ENCODE results near the gene POTEM. TPM values are rescaled to one million over a fixed set of nuclear protein-coding genes. Genes with fewer than 3 reads are reported as not detected.
"Not testable (repeated sequence)": the region's sequence is repeated elsewhere in the genome, so short reads cannot be mapped to it uniquely, and the experiment has no call there.

POTEM gene
- not detected in 2 replicates for total RNA-seq (2014; rRNA removed; shearing (Covaris generic))

- not testable (repeated sequence) for H3K36me3 ChIP-seq
Observed at GRCh38 chr14:18967134-18967533, at the start of gene POTEM. TSS of gene POTEM (plus strand) at chr14:18967434. CDS start at chr14:18967486, 52 bp downstream.

DNA sequence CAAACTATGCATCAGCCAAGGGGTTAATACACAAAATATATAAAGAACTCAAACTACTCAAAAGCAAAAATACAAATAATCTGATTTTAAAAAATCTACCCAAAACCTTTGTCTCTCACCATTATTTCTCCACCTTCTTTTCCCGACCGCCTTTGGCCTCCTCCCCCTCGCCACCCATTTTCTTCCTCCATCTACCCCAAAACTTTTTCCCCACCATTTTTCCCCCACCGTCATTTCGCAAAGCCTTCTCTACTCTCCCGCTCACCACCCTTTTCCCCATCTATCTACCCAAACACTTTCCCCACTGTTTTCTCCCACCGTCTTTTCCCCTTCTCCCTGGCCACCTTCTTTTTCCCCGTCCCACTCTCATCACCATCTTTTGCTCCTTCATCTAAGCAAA lies 48.9 kb upstream of the POTEM start:
- not testable (repeated sequence) for H3K27me3 ChIP-seq; H3K4me1 ChIP-seq; H3K27ac ChIP-seq; H3K36me3 ChIP-seq; DNase-seq; H3K9me3 ChIP-seq (replicated peaks); H3K4me3 ChIP-seq

More at GRCh38 chr14:18967134-18967533, at the start of gene POTEM:
- not testable (repeated sequence) for H3K27ac ChIP-seq; H3K4me1 ChIP-seq; H3K27me3 ChIP-seq; H3K9me3 ChIP-seq (replicated peaks); H3K4me3 ChIP-seq; DNase-seq

DNA sequence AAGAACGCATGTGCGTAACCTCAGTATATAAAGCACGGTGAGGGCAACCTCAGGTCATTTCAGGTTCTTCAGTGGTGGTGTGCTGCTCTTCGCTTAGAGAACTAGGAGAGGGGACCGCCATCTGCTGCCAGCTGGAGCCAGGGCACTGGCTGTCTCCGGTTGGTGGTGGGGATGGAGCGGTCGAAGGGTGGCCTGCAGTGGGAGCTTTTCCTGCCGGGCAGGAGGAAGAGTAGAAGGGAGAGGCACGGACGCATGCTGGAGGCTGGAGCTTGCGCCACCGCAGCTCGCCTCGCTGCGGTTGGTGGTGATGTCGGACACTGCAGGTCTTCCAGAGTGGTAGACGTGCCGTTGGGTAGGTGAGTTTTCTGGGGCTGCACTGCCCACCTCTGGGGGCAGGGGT lies 47.2 kb upstream of the POTEM start:
- not testable (repeated sequence) for H3K9me3 ChIP-seq (replicated peaks); H3K4me3 ChIP-seq; H3K4me1 ChIP-seq; H3K36me3 ChIP-seq; H3K27me3 ChIP-seq; H3K27ac ChIP-seq; DNase-seq

- H3K27me3 ChIP-seq; H3K36me3 ChIP-seq; H3K27ac ChIP-seq; DNase-seq; H3K9me3 ChIP-seq (replicated peaks); H3K4me3 ChIP-seq; H3K4me1 ChIP-seq: not testable (repeated sequence)
Observed at GRCh38 chr14:18921055-18921701, 46.1 kb upstream of the POTEM start.

- H3K4me3 ChIP-seq; DNase-seq; H3K27ac ChIP-seq; H3K9me3 ChIP-seq (replicated peaks); H3K27me3 ChIP-seq; H3K36me3 ChIP-seq; H3K4me1 ChIP-seq: not testable (repeated sequence)
Observed at GRCh38 chr14:18936848-18937247, 30.4 kb upstream of the POTEM start.

DNA sequence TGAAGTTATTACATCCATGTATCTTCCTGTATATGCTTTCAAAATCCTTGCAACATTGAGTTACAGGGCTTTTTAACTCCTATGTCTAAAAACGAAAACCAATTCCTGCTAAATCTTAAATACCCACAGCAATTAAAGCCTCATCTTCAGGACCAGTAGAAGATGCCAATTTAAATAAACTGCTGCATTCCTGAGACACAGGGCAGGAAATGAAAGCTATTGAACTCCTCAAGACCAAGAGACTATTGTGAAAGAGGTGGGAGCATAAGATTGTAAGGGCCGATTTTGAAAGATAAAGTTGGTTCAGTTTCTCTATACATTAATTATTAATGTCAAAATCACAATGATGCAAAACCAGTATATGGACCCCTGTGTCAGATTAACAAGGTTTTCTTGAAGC lies 28.5 kb upstream of the POTEM start:
- DNase-seq; H3K27me3 ChIP-seq; H3K4me3 ChIP-seq; H3K36me3 ChIP-seq; H3K4me1 ChIP-seq; H3K27ac ChIP-seq; H3K9me3 ChIP-seq (replicated peaks): not testable (repeated sequence)

DNA sequence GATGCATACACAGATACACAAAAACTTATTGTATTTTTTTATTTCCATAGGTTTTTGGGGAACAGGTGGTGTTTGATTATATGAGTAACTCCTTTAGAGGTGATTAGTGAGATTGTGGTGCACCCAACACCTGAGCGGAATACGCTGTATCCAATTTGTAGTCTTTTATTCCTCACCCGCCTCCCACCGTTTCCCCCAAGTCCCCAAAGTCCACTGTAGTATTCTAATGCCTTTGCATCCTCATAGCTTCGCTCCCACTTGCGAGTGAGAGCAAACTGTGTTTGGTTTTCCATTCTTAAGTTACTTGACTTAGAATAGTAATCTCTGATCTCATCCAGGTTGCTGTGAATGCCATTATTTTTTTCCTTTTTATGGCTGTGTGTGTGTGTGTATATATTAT lies 17.3 kb upstream of the POTEM start:
- not testable (repeated sequence) for H3K27me3 ChIP-seq; DNase-seq; H3K4me3 ChIP-seq; H3K9me3 ChIP-seq (replicated peaks); H3K27ac ChIP-seq; H3K4me1 ChIP-seq; H3K36me3 ChIP-seq

GRCh38 chr14:18953085-18953484 lies 14.1 kb upstream of the POTEM start:
- H3K27ac ChIP-seq; H3K4me3 ChIP-seq; H3K4me1 ChIP-seq; H3K9me3 ChIP-seq (replicated peaks); H3K27me3 ChIP-seq; H3K36me3 ChIP-seq; DNase-seq: not testable (repeated sequence)

DNA sequence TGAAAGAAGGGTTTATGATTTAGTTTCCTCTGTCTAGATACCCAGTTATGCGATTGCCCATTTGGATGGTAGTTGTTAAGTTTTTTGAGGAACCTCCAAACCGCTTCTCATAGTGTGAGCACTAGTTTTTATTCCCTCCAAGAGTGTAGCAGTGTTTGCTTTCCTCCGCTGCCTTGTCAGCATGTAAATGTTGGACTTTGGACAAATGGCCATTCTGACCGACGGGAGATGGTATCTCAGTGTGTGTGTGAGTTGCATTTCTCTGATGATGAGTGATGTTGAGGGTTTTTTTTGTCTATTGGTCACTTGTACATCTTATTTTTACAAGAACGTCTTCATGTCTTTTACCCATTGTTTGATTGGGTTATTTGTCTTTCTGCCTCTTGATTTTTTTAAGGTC lies 11.4 kb upstream of the POTEM start:
- H3K4me1 ChIP-seq; DNase-seq; H3K9me3 ChIP-seq (replicated peaks); H3K27me3 ChIP-seq; H3K27ac ChIP-seq; H3K4me3 ChIP-seq; H3K36me3 ChIP-seq: not testable (repeated sequence)

DNA sequence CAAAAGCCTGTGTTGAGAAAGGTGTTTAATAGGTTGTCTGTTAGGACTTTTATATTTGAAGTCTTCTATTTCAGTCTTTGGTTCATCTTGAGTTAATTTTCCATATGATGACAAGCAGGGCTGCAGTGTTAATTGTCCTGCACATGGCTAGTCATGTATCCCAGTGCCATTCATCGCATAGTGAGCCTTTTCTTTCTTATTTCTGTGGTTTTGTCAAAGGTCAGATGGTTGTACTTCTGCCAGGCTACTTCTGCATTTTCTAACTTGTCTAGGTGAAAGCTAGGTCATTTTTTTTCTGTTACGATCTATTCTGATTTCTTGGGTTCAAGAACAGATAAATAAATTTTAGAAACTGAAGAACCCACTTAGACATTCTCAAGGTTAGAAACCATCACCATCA lies 5.7 kb upstream of the POTEM start:
- DNase-seq, result not testable (repeated sequence)

DNA sequence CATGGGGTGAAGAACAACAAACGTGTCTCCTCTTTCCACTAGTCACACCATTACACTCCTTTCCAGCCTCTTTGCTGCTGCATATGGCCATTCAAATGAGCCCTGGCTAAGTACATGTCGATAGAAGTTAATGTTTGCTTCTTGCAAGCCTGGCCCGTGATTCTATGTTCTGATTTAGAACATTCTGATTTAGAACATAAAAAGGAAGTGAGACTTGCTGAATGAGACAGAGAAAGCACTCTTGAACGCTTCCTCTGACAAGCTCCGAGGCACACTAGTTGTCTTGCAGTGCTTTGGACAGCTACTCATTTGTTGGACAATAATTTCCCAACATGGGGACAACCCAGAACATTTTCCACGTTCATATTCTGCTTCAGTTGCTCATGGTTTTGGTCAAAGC lies 5.1 kb upstream of the POTEM start:
- not testable (repeated sequence) for H3K27ac ChIP-seq; H3K4me3 ChIP-seq; H3K27me3 ChIP-seq; H3K9me3 ChIP-seq (replicated peaks); H3K36me3 ChIP-seq; H3K4me1 ChIP-seq; DNase-seq

More for the DNA sequence above, 5.7 kb upstream of the POTEM start:
- H3K27ac ChIP-seq; H3K4me1 ChIP-seq; H3K9me3 ChIP-seq (replicated peaks); H3K36me3 ChIP-seq; H3K4me3 ChIP-seq; H3K27me3 ChIP-seq: not testable (repeated sequence)

DNA sequence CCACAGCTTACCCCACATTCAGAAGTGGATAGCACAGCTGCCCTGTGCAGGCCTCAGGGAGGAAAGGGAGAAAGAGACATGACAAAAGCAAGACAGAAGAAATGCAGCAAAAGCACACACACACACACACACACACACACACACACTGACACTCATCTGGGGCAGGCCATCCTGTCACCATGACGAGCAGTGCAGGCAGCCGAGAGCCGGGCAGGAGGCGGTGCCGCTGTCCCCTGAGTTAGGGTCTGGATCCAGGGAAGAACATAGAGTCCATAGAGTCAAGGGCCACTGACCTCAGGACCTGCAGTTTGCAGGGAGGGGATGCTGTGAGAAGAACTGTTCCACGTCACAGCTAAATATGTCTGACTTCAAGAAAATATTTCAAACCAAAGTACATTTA lies 4.0 kb upstream of the POTEM start:
- not testable (repeated sequence) for DNase-seq

GRCh38 chr14:18964878-18965277 lies 2.4 kb upstream of the POTEM start:
- H3K9me3 ChIP-seq (replicated peaks); DNase-seq; H3K4me3 ChIP-seq: not testable (repeated sequence)

More for the DNA sequence above, 4.0 kb upstream of the POTEM start:
- H3K36me3 ChIP-seq; H3K4me3 ChIP-seq; H3K27me3 ChIP-seq; H3K9me3 ChIP-seq (replicated peaks); H3K27ac ChIP-seq; H3K4me1 ChIP-seq: not testable (repeated sequence)

GRCh38 chr14:19002566-19002965 lies 35.3 kb downstream of the POTEM start:
- not testable (repeated sequence) for H3K27ac ChIP-seq; H3K36me3 ChIP-seq; H3K4me3 ChIP-seq; H3K27me3 ChIP-seq; DNase-seq; H3K9me3 ChIP-seq (replicated peaks); H3K4me1 ChIP-seq

More at GRCh38 chr14:18964878-18965277, 2.4 kb upstream of the POTEM start:
- H3K27ac ChIP-seq, H3K27me3 ChIP-seq, H3K4me1 ChIP-seq, H3K36me3 ChIP-seq: not testable (repeated sequence)

DNA sequence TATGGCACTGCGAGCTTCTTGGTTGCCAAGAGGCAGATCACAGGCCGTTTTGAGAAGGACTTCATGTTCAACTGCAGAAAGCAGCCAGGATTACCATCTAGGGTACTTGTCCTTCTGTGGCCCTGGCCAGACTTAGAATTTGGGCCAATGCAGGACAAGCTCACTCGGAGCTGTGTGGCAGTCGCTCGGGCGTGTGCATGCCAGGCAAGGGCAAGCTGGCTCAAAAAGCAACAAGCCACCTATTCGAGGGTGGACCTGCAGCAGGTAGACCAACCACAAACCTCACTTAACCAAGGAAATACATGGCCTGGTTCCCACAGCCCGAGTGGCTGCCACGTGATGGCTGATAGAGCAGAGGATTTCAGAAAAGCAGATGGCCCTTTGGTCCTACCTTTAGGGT lies 39.3 kb downstream of the POTEM start:
- H3K36me3 ChIP-seq; H3K4me1 ChIP-seq; H3K4me3 ChIP-seq; H3K27me3 ChIP-seq; H3K27ac ChIP-seq; DNase-seq; H3K9me3 ChIP-seq (replicated peaks): not testable (repeated sequence)

- not testable (repeated sequence) for H3K27ac ChIP-seq; DNase-seq; H3K36me3 ChIP-seq; H3K4me1 ChIP-seq; H3K27me3 ChIP-seq; H3K4me3 ChIP-seq; H3K9me3 ChIP-seq (replicated peaks)
Observed at GRCh38 chr14:19007678-19008077, 40.4 kb downstream of the POTEM start.
